Right lobe of liver (tissue), 4 donors: Measurements from ENCODE around the gene NRF1.

Source experiments
- POLR2A ChIP-seq: fragments of 450-650 bp; IDR thresholded peaks from one replicate; pipeline ENCODE4 v1.6.1; 2017; ENCODE audit warnings: antibody characterized with exemption, mild to moderate bottlenecking
- TF ChIP-seq, protein P1 (sequence below), 4 donors: fragments of 200-600 bp in 3 of 4; fragments of 450-650 bp in 1 of 4; IDR thresholded peaks; one replicate each; pipeline versions ENCODE4 v1.5.1 to v1.8.0; 2016 to 2022; ENCODE audit warnings: antibody characterized with exemption in 4 of 4, mild to moderate bottlenecking in 2 of 4
- donor health status: DM: no; HTN: no; CAD: no.
- donor health status: DM: no; HTN: no; CAD: no.
- donor health status: DM: no; HTN: yes; CAD: no.

DNA sequence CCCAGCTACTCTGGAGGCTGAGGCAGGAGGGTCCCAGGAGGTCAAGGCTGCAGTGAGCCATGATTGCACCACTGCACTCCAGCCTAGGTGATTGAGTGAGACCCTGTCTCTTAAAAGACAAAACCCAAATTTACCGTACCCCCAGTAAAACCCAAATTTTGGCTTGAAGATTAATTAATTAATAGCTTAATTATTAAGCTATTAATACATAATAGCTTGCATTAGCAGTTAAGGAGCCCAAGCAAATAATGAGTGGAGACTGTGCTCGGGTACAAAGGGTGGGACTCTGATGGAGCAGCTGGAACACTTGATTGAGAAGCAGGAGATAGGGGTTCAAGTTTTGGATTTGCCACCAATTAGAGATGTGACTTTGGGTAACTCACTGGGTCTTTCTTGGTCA, 28.9 kb downstream of the NRF1 start:
- TF ChIP-seq, protein P1, sequence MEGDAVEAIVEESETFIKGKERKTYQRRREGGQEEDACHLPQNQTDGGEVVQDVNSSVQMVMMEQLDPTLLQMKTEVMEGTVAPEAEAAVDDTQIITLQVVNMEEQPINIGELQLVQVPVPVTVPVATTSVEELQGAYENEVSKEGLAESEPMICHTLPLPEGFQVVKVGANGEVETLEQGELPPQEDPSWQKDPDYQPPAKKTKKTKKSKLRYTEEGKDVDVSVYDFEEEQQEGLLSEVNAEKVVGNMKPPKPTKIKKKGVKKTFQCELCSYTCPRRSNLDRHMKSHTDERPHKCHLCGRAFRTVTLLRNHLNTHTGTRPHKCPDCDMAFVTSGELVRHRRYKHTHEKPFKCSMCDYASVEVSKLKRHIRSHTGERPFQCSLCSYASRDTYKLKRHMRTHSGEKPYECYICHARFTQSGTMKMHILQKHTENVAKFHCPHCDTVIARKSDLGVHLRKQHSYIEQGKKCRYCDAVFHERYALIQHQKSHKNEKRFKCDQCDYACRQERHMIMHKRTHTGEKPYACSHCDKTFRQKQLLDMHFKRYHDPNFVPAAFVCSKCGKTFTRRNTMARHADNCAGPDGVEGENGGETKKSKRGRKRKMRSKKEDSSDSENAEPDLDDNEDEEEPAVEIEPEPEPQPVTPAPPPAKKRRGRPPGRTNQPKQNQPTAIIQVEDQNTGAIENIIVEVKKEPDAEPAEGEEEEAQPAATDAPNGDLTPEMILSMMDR (IDR thresholded peaks at IDR 0.05) = no peak
- TF ChIP-seq POLR2A = no peak
